Cerebellar nuclear complex (tissue), 1 donor: Measurements from ENCODE around the gene PALLD.

Source experiments
- DNase-seq, 2 experiments: peaks; one replicate each; lab custom pipeline; 2025; lab: John Stamatoyannopoulos, UW

Gene PALLD

GRCh38 chr4:168734703-168735678, 238.1 kb downstream of the PALLD start:
- DNase-seq: no peak

- no peak for DNase-seq
Observed at GRCh38 chr4:168735735-168736134, 238.9 kb downstream of the PALLD start.

DNA sequence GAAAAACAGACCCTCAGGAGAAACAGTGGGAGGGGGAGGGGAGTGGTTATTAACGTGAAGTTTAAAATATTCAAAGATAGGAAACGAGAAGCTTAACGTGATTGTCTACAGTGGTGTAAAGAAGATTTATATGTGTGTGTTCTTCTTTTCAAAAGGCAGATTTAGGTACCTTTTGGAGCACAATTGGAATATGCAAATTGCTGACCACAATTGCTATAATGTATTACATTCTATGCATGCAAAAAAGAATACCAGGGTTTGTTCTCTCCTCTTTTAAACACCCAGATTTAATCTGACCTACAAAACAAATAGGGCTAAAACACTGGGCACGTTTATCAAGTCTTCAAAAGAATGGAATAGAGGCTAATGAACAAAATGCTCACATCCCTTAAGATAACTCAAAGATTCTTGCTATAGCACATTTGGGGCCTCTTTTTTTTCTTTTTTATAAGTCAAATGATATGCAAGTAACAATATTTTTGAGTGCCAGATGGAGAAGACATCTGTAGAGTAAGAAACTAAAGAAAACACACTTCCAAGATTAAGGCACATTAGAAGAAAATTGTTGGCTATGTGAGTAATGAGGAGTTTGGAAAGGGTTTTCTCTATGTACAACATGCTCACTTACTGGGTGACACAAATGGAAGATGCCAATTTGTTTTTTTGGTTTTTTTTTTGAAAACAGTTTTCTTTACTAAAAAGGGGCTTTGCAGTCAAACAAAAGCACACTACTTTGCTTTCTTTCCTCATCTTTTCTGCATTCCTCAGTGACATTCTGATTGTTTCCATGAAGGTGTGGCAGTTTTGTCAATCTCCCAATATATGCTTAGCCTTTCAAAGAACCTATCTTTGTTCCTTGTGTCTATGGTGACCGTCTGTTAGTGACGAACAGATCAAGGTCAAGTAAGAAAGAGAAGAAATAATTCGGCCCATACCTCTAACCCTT, 240.3 kb downstream of the PALLD start:
- no peak for DNase-seq

- no peak for DNase-seq
Observed at GRCh38 chr4:168737806-168738172, 240.9 kb downstream of the PALLD start.

DNA sequence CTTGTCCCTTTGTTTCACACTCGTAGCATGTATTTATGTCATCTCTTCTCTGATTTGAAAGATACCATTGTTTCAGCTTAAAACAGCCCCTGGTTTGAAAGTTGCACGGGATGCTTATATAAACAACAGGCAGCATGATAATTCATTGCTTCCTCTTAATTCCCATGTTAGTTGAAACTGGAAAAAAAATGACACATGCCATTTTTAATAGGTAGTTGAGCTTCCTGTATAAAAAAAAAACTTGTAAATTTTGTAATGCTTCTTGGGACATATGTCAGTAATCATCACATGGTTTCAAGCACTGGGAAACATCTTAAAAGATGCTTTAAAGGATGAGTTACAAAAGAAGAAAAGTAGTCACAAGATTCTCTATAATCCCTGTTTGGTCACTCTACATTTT, 243.0 kb downstream of the PALLD start:
- no peak for DNase-seq

DNA sequence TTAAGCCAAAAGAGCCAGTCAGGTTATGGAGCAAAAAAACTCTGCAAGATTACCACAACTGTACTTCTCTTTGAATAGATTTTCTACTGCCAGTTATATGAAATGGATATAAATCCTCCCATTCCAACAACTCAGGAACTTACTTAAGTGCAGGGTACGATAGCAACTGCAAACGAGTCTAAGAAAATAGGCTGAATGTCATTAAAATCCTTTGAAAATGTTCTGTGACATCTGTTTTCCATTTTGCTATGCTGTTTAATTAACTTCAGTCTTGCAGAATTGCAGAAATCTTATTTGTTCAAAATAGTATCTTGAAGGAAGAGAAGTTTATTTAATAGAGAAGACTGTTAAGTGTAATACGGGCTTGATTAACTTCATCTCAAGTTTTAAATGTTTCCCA, 243.8 kb downstream of the PALLD start:
- DNase-seq: no peak

GRCh38 chr4:168741281-168742173, 244.7 kb downstream of the PALLD start:
- DNase-seq: no peak

DNA sequence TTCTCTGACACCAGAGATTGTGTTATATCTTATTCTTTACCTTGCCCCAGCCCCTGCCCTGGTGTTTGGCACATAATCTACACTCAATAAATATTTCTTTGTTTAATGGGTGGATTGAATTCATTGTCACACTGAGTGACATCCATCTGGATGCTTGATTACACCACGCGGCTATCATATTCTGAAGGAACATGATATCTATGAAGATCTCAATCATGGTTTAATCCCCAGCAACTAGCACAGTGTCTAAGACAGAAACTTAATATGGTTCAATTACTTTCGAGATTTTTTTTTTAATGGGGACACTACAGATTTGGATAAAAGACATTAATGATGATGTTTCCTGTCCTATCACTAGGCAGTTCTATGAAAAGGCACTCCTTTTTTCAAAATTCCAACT, 246.3 kb downstream of the PALLD start:
- DNase-seq: no peak

GRCh38 chr4:168743601-168744000, 246.7 kb downstream of the PALLD start:
- no peak for DNase-seq

GRCh38 chr4:168744021-168744420, 247.2 kb downstream of the PALLD start:
- DNase-seq: no peak

- DNase-seq: no peak
Observed at GRCh38 chr4:168748807-168749206, 252.0 kb downstream of the PALLD start.

- no peak for DNase-seq
Observed at GRCh38 chr4:168751263-168752225, 254.7 kb downstream of the PALLD start.

- no peak for DNase-seq
Observed at GRCh38 chr4:168755598-168756477, 259.0 kb downstream of the PALLD start.

GRCh38 chr4:168757500-168757899, 260.6 kb downstream of the PALLD start:
- DNase-seq: no peak

DNA sequence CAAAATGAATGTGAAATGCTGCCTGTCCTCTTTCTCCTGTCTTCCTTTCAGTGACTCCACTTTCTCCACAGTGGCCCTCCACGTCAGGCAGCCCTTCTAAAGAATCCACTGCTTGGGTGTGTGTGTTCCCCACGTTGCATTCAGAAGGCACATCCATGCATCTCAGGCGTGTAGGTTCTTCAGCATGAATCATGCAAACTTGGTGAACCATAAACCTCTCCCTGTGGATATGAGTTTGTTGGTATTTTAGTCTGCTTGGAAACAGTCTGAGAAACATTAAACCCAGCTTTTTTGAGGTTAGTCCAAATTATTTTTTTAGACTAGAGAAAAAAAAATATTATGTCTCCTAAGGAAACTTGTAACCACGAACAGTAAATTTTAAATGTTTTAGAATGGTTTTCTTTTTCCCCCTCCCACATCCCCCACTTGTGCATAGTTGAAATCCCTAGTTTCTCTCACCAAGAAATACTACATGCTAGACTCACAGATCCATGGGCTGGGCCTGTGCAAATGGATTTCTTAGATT, 261.6 kb downstream of the PALLD start:
- DNase-seq: no peak

GRCh38 chr4:168759321-168759720, 262.5 kb downstream of the PALLD start:
- no peak for DNase-seq

GRCh38 chr4:168759959-168760527, 263.2 kb downstream of the PALLD start:
- DNase-seq: no peak

DNA sequence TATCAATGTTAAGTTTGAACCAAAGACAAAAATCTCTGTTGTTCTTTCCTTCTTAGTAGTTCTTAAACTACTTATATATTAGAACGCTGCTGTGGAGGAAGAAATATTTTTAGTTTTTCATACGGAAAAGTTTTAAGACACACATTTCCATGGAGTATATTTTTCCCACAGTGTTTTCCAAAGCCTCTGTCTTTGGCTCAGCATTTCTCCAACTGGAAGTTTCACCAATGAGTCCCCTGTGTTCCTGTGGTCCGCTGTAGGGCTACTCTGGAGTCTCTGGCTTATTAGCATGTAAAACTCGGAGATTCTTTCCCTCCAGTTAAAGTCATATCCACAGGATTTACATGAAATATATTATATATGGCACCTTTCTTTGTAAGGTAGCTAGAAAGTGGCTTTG, 264.2 kb downstream of the PALLD start:
- no peak for DNase-seq

- DNase-seq: no peak
Observed at GRCh38 chr4:168765322-168765721, 268.5 kb downstream of the PALLD start.
